GM18505 (cell line): ENCODE results near the gene CBFB.
A peak's percentile ranks its signal among the peaks of the same experiment; 100 is the strongest.
"Not testable (repeated sequence)": the region's sequence is repeated elsewhere in the genome, so short reads cannot be mapped to it uniquely, and the experiment has no call there.

ENCODE experiments used
- ATAC-seq: cut with Tn5 transposase; IDR thresholded peaks from one replicate; pipeline ENCODE4 v1.9.1; 2021; ENCODE audit not compliant: unreplicated experiment
- POLR2A ChIP-seq: IDR thresholded peaks from 4 replicates; pipeline ENCODE4 v1.6.1; 2011; ENCODE audit warnings: borderline replicate concordance; ENCODE audit not compliant: insufficient read depth, insufficient read length; ENCODE audit errors: extremely low read depth

Gene CBFB

GRCh38 chr16:67108489-67108888 is 79.5 kb downstream of the CBFB start:
- ATAC-seq: no peak
- TF ChIP-seq POLR2A: no peak

DNA sequence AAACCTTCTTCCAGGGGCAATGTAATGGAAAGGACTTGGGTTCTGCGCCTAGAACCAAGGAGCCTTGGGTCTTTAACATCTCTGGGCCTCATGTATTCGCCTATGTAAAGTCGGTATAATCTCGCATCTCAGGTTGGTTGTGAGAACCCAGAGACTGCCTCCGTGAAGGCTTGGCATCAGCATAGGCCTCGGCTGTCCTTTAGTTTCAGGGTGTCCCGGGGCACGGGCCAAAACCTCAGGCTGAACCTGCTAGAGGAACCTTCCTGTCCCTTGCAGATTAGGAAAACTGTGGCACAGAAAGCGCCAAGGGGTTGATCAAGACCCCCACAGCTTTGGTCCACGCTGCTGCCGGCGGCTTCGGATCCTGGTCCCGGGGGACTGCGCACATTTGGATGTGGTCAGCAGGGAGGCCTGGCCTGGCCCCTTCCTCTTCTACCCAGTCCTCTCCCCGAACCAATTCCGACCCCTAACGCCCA is 80.0 kb downstream of the CBFB start:
- TF ChIP-seq POLR2A: no peak
- peak; percentile 14 for ATAC-seq

DNA sequence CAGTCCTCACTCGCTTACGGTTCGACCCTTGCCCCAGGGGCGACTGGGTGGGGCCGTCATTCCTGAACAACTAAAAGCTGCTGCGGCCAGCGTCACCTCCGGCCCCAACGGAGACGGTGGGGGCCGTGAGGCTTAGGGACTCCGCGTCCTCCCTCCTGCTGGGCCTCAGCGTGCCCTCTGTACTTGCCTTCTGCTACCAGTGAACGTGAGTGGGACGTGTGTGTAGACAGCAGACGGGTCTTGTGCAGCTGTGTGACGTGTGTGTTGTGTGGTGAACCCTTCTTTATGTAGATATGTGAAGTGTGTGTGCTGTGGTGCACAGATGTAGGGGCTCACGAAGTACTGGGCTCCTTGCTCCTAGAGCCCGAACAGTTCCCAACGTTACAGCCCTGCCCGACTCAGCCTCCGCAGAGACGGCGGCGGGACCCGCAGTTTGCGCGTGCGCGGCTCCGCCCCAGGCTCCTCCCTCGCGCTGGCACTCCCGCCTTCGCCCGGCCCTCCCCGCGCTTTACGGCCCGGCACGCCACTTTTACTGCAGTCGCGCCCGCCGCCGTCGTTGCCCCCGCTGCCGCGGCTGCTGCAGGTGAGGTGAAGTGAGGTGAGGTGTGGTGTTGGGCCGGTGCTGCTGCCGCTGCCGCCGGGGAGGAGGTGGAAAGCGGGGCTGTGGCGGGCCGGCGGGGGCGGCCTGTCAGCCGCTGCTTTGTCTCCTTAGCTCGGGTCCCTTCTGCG is 80.6 kb downstream of the CBFB start, which contains the start of gene PHAF1:
Gene PHAF1 (plus strand): TSS at position 535 of the 729 bp plus-strand sequence. CDS start 235 bp downstream, outside the sequence.
- peak; percentile 82 for ATAC-seq

GRCh38 chr16:67111951-67112444 is 83.0 kb downstream of the CBFB start:
- TF ChIP-seq POLR2A: no peak

More for the DNA sequence above, 80.6 kb downstream of the CBFB start, which contains the start of gene PHAF1:
- TF ChIP-seq POLR2A: peak; percentile 88

DNA sequence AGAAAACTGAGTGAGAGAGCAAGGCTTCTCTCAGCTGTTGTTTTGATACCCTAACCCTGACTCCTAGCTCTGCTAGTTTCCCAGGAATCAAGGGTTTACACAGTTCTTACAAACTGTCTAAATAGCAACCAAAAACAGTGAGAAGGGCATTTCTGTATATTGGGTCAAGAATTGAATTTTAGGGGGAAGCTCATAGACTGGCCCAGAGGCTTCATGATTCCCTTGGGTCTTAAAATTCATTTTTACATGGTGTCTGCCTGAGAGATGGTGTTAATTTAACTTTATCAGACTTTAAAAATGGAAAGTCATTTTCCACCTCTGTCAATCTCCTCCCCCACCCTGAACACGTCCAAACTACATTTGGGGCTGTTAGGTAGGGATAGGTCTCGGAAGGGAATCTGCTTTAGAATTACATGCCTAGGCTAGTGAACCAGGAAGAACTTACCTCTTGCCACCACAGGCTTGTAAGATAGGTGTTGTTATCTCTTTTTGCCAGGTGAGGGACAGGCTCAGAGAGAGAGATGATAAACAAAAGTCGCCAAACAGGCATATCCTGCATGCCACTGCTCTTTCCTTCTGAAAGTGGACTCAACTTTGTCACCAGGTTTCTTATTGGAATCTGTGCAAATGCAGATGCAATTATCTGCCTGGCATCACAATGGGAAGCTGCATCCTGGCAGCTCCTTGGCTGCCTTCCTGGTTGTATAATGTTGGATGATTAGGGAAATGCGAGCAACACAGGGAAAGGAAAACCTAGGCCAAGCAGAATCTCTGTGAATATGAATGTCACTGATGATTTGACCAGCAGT is 83.8 kb downstream of the CBFB start:
- no peak for TF ChIP-seq POLR2A
- ATAC-seq: no peak

More at GRCh38 chr16:67111951-67112444, 83.0 kb downstream of the CBFB start:
- no peak for ATAC-seq

DNA sequence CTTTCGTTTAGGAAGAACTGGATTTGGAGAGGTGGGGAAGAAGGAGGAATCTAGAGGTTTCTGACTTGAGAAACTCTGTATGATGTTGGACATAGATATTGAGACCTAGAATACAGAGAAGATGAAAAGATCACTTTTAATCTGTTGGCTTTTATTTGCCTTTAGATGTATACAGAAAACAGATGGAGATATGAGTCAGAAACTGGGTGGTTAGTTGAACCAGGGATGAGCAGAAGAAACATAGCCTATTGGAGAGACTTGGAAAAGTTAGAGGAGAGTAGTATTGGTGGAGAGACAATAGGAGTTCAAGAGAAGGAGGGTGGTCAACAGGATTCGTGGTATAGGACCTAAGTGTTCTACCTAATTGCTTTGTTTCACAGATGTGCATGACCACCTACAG is 85.8 kb downstream of the CBFB start:
- TF ChIP-seq POLR2A: no peak
- ATAC-seq: no peak

DNA sequence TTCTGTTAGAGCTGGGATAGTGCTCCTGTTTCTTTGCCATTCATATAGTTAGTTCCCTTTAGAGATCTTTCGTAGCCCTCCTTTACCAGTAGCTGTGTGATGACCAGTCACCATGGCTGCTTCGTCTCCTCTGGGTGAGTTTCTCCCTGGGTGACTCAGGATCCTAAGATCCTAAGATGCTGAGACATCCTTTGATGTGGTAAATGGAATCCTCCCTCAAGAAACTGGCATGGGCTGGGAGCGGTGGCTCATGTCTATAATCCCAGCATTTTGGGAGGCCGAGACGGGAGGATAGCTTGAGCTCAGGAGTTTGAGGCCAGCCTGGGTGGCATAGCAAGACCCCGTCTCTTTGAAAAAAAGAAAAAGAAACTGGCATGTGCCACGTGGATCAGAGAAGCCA is 86.7 kb downstream of the CBFB start:
- TF ChIP-seq POLR2A: no peak
- ATAC-seq: no peak

- no peak for TF ChIP-seq POLR2A
These were observed 87.7 kb downstream of the CBFB start for GRCh38 chr16:67116388-67117311.

GRCh38 chr16:67117716-67118115 is 88.8 kb downstream of the CBFB start:
- no peak for TF ChIP-seq POLR2A
- no peak for ATAC-seq

More at GRCh38 chr16:67116388-67117311, 87.7 kb downstream of the CBFB start:
- no peak for ATAC-seq

- ATAC-seq: no peak
- no peak for TF ChIP-seq POLR2A
These were observed 91.1 kb downstream of the CBFB start for GRCh38 chr16:67120025-67120424.

DNA sequence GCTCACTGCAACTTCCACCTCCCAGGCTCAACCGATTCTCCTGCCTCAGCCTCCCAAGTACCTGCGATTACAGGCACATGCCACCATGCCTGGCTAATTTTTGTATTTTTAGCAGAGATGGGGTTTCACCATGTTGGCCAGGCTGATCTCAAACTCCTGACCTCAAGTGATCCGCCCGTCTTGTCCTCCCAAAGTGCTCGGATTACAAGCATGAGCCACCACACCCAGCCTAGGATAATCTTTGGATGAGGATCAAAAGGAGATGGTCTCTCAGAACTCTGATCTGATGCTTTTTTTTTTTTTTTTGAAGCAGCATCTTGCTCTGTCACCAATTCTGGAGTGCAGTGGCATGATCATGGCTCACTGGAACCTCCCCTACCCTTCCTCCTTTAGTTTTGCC is 93.8 kb downstream of the CBFB start:
- ATAC-seq: not testable (repeated sequence)

GRCh38 chr16:67128417-67128816 is 99.5 kb downstream of the CBFB start:
- no peak for ATAC-seq
- TF ChIP-seq POLR2A: no peak

- no peak for TF ChIP-seq POLR2A
- ATAC-seq: no peak
These were observed 99.9 kb downstream of the CBFB start for GRCh38 chr16:67128887-67129286.
